ENCODE measurements around the gene ABHD17B.

- TF ChIP-seq SUZ12 (IDR thresholded peaks at IDR 0.05) (no peak), FOXM1 (IDR thresholded peaks at IDR 0.05; ENCODE audit: borderline replicate concordance) (no peak), CTBP1 (IDR thresholded peaks at IDR 0.05; ENCODE audit: borderline replicate concordance) (no peak)
Measured at GRCh38 chr9:71897577-71897976, 13.4 kb downstream of the ABHD17B start.

Data from HEK293T (cell line).